SK-N-SH (cell line): ENCODE data around the gene ADM. TPM values are rescaled to one million over a fixed set of nuclear protein-coding genes. Genes with fewer than 3 reads are reported as not detected.
A peak's percentile ranks its signal among the peaks of the same experiment; 100 is the strongest.

Experiments
- CTCF ChIA-PET: fragments of 300-600, 350-600 bp; formaldehyde crosslinking; extraction: SDS; loops from one replicate; lab custom pipeline; 2021; lab: Yijun Ruan, JAX
- POLR2A ChIA-PET: fragments of 350-600 bp; sonication (Branson Sonifier 250); formaldehyde crosslinking; extraction: SDS; loops from one replicate; lab custom pipeline; 2020; ENCODE audit warnings: antibody characterized with exemption, inconsistent platforms; lab: Yijun Ruan, JAX
- DNase-seq: peaks from one replicate; pipeline ENCODE4 v3.0.0; 2012
- H2AFZ ChIP-seq: fragments of 200-600 bp; sonication (generic); 2 replicates; pipeline ENCODE4 v1.8.1; 2016; ENCODE audit warnings: antibody characterized with exemption, mild to moderate bottlenecking, low read depth
- H3F3A ChIP-seq: fragments of 200-600 bp; sonication (generic); replicated peaks from 2 replicates; pipeline ENCODE3; 2016; ENCODE audit warnings: antibody characterized with exemption, mild to moderate bottlenecking; ENCODE audit not compliant: insufficient read depth
- H3K27ac ChIP-seq, 2 experiments: fragments of 200-500 bp in 1 of 2; fragments of 200-600 bp in 1 of 2; sonication (Bioruptor generic) in 1 of 2; sonication (generic), shearing (Covaris generic) in 1 of 2; 2 replicates each; pipeline versions ENCODE4 v1.5.1 to v1.6.1; 2014 to 2016; ENCODE audit warnings: low read depth in 2 of 2, inconsistent platforms in 1 of 2, low read length in 1 of 2, mild to moderate bottlenecking in 1 of 2, mixed read lengths in 1 of 2
- H3K27me3 ChIP-seq: fragments of 200-600 bp; sonication (generic), shearing (Covaris generic); 2 replicates; pipeline ENCODE4 v1.6.1; 2016; ENCODE audit warnings: mixed run types; ENCODE audit not compliant: insufficient read depth
- H3K36me3 ChIP-seq, 2 experiments: fragments of 200-500 bp in 1 of 2; fragments of 200-600 bp in 1 of 2; sonication (Bioruptor generic) in 1 of 2; sonication (generic) in 1 of 2; replicated peaks in 1 of 2; 2 replicates each; pipeline versions ENCODE3 to v1.5.1; 2014 to 2016; ENCODE audit warnings: low read length in 1 of 2, mild to moderate bottlenecking in 1 of 2; ENCODE audit not compliant: insufficient read depth in 2 of 2, control insufficient read depth in 1 of 2
- H3K4me1 ChIP-seq, 2 experiments: fragments of 200-500 bp in 1 of 2; fragments of 200-600 bp in 1 of 2; sonication (Bioruptor generic) in 1 of 2; sonication (generic), shearing (Covaris generic) in 1 of 2; 2 replicates each; pipeline versions ENCODE4 v1.5.1 to v1.6.1; 2014 to 2016; ENCODE audit warnings: low read depth in 1 of 2, low read length in 1 of 2, mixed run types in 1 of 2; ENCODE audit not compliant: insufficient read depth in 2 of 2, control insufficient read depth in 1 of 2
- H3K4me2 ChIP-seq: fragments of 200-600 bp; sonication (generic), shearing (Covaris generic); 2 replicates; pipeline ENCODE4 v1.6.1; 2017; ENCODE audit warnings: mixed run types
- H3K4me3 ChIP-seq, 2 experiments: fragments of 200-500 bp in 1 of 2; fragments of 200-600 bp in 1 of 2; sonication (Bioruptor generic) in 1 of 2; sonication (generic), shearing (Covaris generic) in 1 of 2; 2 replicates each; pipeline versions ENCODE4 v1.5.1 to v1.8.1; 2014 to 2016; ENCODE audit warnings: low read depth in 2 of 2, inconsistent platforms in 1 of 2, low read length in 1 of 2, mild to moderate bottlenecking in 1 of 2, mixed read lengths in 1 of 2, moderate library complexity in 1 of 2
- H3K79me2 ChIP-seq: fragments of 200-600 bp; sonication (generic); 2 replicates; pipeline ENCODE4 v1.8.1; 2017; ENCODE audit warnings: mild to moderate bottlenecking; ENCODE audit not compliant: insufficient read depth
- H3K9ac ChIP-seq: fragments of 200-600 bp; sonication (generic); 2 replicates; pipeline ENCODE4 v1.6.1; 2017; ENCODE audit warnings: mixed run types
- H3K9me2 ChIP-seq: fragments of 200-600 bp; sonication (generic); 2 replicates; pipeline ENCODE4 v1.6.1; 2017; ENCODE audit warnings: mixed run types
- H3K9me3 ChIP-seq: fragments of 200-600 bp; sonication (generic); 2 replicates; pipeline ENCODE4 v1.6.1; 2017; ENCODE audit warnings: mixed run types, mild to moderate bottlenecking, moderate library complexity
- H4K20me1 ChIP-seq: fragments of 200-600 bp; sonication (generic); 2 replicates; pipeline ENCODE4 v1.6.1; 2017; ENCODE audit warnings: mild to moderate bottlenecking, mixed run types; ENCODE audit not compliant: insufficient read depth
- ELF1 ChIP-seq: IDR thresholded peaks from 2 replicates; pipeline ENCODE4 v1.4.0; 2012
- EZH2phosphoT487 ChIP-seq: fragments of 200-600 bp; sonication (generic); IDR thresholded peaks from 2 replicates; pipeline ENCODE4 v1.6.1; 2017; ENCODE audit warnings: low read depth, mixed run types, mild to moderate bottlenecking, antibody characterized with exemption, moderate library complexity, borderline replicate concordance
- GABPA ChIP-seq: IDR thresholded peaks from 2 replicates; pipeline ENCODE4 v1.4.0; 2012; ENCODE audit warnings: low read depth, mild to moderate bottlenecking
- JUND ChIP-seq: IDR thresholded peaks from 2 replicates; pipeline ENCODE4 v1.4.0; 2012
- MEF2A ChIP-seq: IDR thresholded peaks from 2 replicates; pipeline ENCODE4 v1.4.0; 2012; ENCODE audit warnings: low read depth, borderline replicate concordance
- POLR2AphosphoS5 ChIP-seq: IDR thresholded peaks from 2 replicates; pipeline ENCODE4 v1.6.1; 2012; ENCODE audit warnings: low read depth, low read length
- RAD21 ChIP-seq: IDR thresholded peaks from 2 replicates; pipeline ENCODE4 v1.6.1; 2012; ENCODE audit warnings: mild to moderate bottlenecking, low read length
- SMC3 ChIP-seq: IDR thresholded peaks from 2 replicates; pipeline ENCODE4 v1.6.1; 2012; ENCODE audit warnings: low read depth, low read length, improper control_type of control experiment
- TCF12 ChIP-seq: IDR thresholded peaks from 2 replicates; pipeline ENCODE4 v1.4.0; 2012
- TEAD4 ChIP-seq: IDR thresholded peaks from 2 replicates; pipeline ENCODE4 v1.4.0; 2012; ENCODE audit warnings: mild to moderate bottlenecking, borderline replicate concordance; ENCODE audit not compliant: insufficient read depth
- WGBS: methylation state at CpG from one replicate; pipeline ENCODE4 v1.1.6; 2017; ENCODE audit warnings: low lambda C conversion rate; 5-methylcytosine and 5-hydroxymethylcytosine counted together
- polyA plus RNA-seq, 3 experiments: library from polyadenylated mRNA; depleted of rRNA; stranded (reverse); fragments of >200 nt; gene quantifications; 2 replicates each; pipeline ENCODE4 v1.2.3, GENCODE V29; 2012

The ADM gene
- polyA plus RNA-seq, 1 of the 3 experiments (the other 2 are of a cell fraction): 50.6 TPM

- no peaks in the 10 kb centered on the region for H3K9me3 ChIP-seq
- H3K27me3 ChIP-seq: no peaks in the 10 kb centered on the region
- no peak overlapping the region for H3K4me2 ChIP-seq
- ChIA-PET POLR2A (no interaction called here), CTCF (interaction anchor here (0.9 kb wide), 1 partner anchor 20 kb away, joined by 3 read pairs; no protein-coding TSS in a partner anchor)
- H3K36me3 ChIP-seq: peaks cover 0 to 2% of the 10 kb centered on the region in 2 experiments
- peaks cover 55% of the 10 kb centered on the region for H4K20me1 ChIP-seq
- no peak overlapping the region for H3K4me3 ChIP-seq
- H3F3A ChIP-seq: peaks cover 5% of the 10 kb centered on the region
- TF ChIP-seq POLR2AphosphoS5: no peak
- peak; percentile 21; the same call in 1 of the 2 replicates for TF ChIP-seq MEF2A
- no peak for DNase-seq
- no peak overlapping the region for H3K27ac ChIP-seq
- H3K9ac ChIP-seq: no peak overlapping the region
- no peak overlapping the region for H2AFZ ChIP-seq
- H3K9me2 ChIP-seq: no peaks in the 10 kb centered on the region
- WGBS: 69% methylated on average over 3 of the region's 3 CpGs
- peaks cover 5 to 6% of the 10 kb centered on the region in 2 experiments; a peak in 3 of 4 replicates for H3K4me1 ChIP-seq
- peaks cover 98% of the 10 kb centered on the region for H3K79me2 ChIP-seq
These were observed 17.7 kb upstream of the ADM start for GRCh38 chr11:10287140-10287539.

DNA sequence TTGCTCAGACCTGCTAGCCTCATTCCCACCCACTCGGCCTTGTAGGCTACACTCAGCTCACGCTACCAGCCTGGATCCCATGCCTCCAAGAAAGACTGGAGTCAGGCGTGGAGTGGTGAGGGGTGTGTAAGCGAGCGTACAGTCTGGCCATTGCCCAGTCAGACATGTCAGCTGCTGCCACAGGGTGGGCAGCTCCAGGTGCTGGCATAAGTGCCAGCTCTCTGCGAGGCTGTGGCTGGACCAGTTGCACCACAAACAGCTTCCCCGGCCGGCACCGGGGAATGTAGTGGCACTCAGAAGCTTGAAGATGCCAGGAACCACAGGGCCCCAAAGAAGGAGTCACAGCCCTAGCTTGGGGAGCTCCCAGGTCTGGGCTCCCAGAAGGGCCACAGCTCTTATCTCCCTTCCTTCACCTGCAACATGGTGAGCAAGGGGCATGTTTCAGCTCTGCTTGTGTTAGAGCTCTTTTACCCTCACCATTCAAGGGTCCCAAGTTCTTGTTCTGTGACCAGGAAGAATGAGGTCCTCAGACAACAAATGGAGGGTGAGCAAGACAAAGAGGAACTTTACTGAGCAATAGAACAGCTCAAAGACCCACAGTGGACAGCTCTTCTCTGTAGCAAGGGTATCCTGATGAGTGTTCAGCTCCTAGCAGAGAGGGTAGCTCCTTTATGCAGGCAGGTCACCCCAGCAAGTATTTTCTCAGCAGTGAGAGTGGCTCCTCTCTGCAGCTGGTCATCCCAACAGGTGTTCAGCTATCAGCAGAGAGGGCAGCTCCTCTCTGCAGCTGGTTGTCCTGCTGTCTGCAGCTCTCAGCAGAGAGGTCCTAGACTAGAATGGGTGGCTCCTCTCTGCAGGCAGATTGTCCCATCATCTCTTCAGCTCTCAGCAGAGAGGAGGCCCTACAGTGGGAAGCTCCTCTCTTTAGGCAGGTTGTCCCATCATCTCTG lies 16.8 kb upstream of the ADM start:
- H4K20me1 ChIP-seq: peaks cover 54% of the 10 kb centered on the region
- peaks cover 98% of the 10 kb centered on the region for H3K79me2 ChIP-seq
- H3K9me3 ChIP-seq: no peaks in the 10 kb centered on the region
- no peaks in the 10 kb centered on the region for H3K9me2 ChIP-seq
- H3K36me3 ChIP-seq: peaks cover 0 to 3% of the 10 kb centered on the region in 2 experiments
- no peaks in the 10 kb centered on the region for H3K27me3 ChIP-seq
- no peak overlapping the region for H2AFZ ChIP-seq
- H3K4me1 ChIP-seq: peaks cover 5 to 13% of the 10 kb centered on the region in 2 experiments
- WGBS: 99% methylated on average over 5 of the region's 9 CpGs
- POLR2A ChIA-PET: interaction anchor here (1.1 kb wide), 1 partner anchor 13 kb away, joined by 3 read pairs; no protein-coding TSS in a partner anchor
- no peak overlapping the region for H3K9ac ChIP-seq
- no peak overlapping the region for H3K4me2 ChIP-seq
- H3F3A ChIP-seq: peaks cover 5% of the 10 kb centered on the region
- DNase-seq: no peak
- TF ChIP-seq TEAD4 (no peak), ELF1 (no peak), JUND (no peak), TCF12 (no peak), EZH2phosphoT487 (no peak), RAD21 (no peak), SMC3 (no peak), GABPA (no peak)
- CTCF ChIA-PET: interaction anchor here (0.9 to 1.0 kb wide), 2 partner anchors 19 to 80 kb away, joined by 3 read pairs; no protein-coding TSS in a partner anchor
- H3K27ac ChIP-seq: no peak overlapping the region
- H3K4me3 ChIP-seq: no peak overlapping the region
